HepG2 (cell line): ENCODE data around the gene NCOA5. TPM values are rescaled to one million over a fixed set of nuclear protein-coding genes. Genes with fewer than 3 reads are reported as not detected.
A peak's percentile ranks its signal among the peaks of the same experiment; 100 is the strongest.

Source experiments
- ATAC-seq: fragments of 200-7000 bp; cut with Tn5 transposase; 3 replicates; pipeline ENCODE4 v1.9.1; 2020; ENCODE audit warnings: mild to moderate bottlenecking, moderate library complexity
- BruUV-seq: library from RNA; stranded (reverse); fragments of 400-500 nt; replicated peaks from 2 replicates; lab custom pipeline; 2021; lab: Mats Ljungman, UMichigan
- CTCF ChIA-PET: fragments of 300-600 bp; formaldehyde crosslinking; extraction: SDS; loops from one replicate; lab custom pipeline; 2021; ENCODE audit warnings: low total read pairs, inconsistent platforms, low intra/inter-chr PET ratio; lab: Yijun Ruan, JAX
- POLR2A ChIA-PET: fragments of 350-600 bp; sonication (Branson Sonifier 250); formaldehyde crosslinking; loops from one replicate; lab custom pipeline; 2020; ENCODE audit warnings: antibody characterized with exemption, inconsistent platforms; lab: Yijun Ruan, JAX
- DNase-seq: peaks from one replicate; pipeline ENCODE4 v3.0.0-alpha.2; 2015; ENCODE audit warnings: low spot score
- FAIRE-seq: peaks from 3 replicates; lab custom pipeline; 2011; peaks lifted over from hg19 to GRCh38; lab: Jason Lieb, UNC
- H2AFZ ChIP-seq: one replicate; pipeline ENCODE4 v1.6.1; 2011; ENCODE audit warnings: low read length, inconsistent platforms
- H3K27ac ChIP-seq: fragments of 300-600 bp; 3 replicates; pipeline ENCODE4 v1.8.0; 2011; ENCODE audit warnings: mixed run types, mild to moderate bottlenecking, mixed read lengths, low read length, inconsistent platforms; ENCODE audit not compliant: insufficient read depth; ENCODE audit errors: extremely low read length
- H3K27me3 ChIP-seq, 2 experiments: fragments of 200-600 bp in 1 of 2; 2 replicates in 1 of 2; 3 replicates in 1 of 2; pipeline versions ENCODE4 v1.6.0 to v1.8.0; 2011; ENCODE audit warnings: low read length in 2 of 2, mild to moderate bottlenecking in 2 of 2, moderate library complexity in 2 of 2, inconsistent platforms in 1 of 2; ENCODE audit not compliant: insufficient read depth in 2 of 2, control insufficient read depth in 1 of 2
- H3K36me3 ChIP-seq, 2 experiments: fragments of 200-600 bp in 1 of 2; replicated peaks in 1 of 2; 2 replicates in 1 of 2; 3 replicates in 1 of 2; pipeline versions ENCODE4 v1.5.1 to v1.8.0; 2011; ENCODE audit warnings: low read length in 2 of 2, inconsistent platforms in 1 of 2; ENCODE audit not compliant: insufficient read depth in 2 of 2, control insufficient read depth in 1 of 2
- H3K4me1 ChIP-seq: 2 replicates; pipeline ENCODE4 v1.5.1; 2012; ENCODE audit warnings: low read length, inconsistent platforms; ENCODE audit not compliant: insufficient read depth
- H3K4me2 ChIP-seq: 2 replicates; pipeline ENCODE4 v1.6.0; 2011; ENCODE audit warnings: low read depth, low read length, inconsistent platforms
- H3K4me3 ChIP-seq, 3 experiments: fragments of 200-600 bp in 1 of 3; sonication (generic), shearing (Covaris generic) in 1 of 3; replicated peaks in 1 of 3; 2 replicates each; pipeline ENCODE4 v1.5.1; 2011 to 2016; ENCODE audit warnings: low read length in 3 of 3, inconsistent platforms in 2 of 3, low read depth in 2 of 3, mild to moderate bottlenecking in 2 of 3, control low read depth in 1 of 3, mixed read lengths in 1 of 3; ENCODE audit not compliant: insufficient read depth in 1 of 3
- H3K79me2 ChIP-seq: one replicate; pipeline ENCODE4 v1.6.1; 2011; ENCODE audit warnings: low read length, inconsistent platforms; ENCODE audit not compliant: insufficient read depth
- H3K9ac ChIP-seq: 2 replicates; pipeline ENCODE4 v1.6.0; 2011; ENCODE audit warnings: mild to moderate bottlenecking, low read depth, low read length, inconsistent platforms; ENCODE audit not compliant: insufficient read depth
- H3K9me3 ChIP-seq: 2 replicates; pipeline ENCODE4 v1.5.1; 2012; ENCODE audit warnings: mild to moderate bottlenecking, low read length
- H4K20me1 ChIP-seq: 2 replicates; pipeline ENCODE4 v1.6.0; 2011; ENCODE audit warnings: inconsistent platforms, mild to moderate bottlenecking, low read length, moderate library complexity; ENCODE audit not compliant: insufficient read depth
- CC2D1A ChIP-seq: sonication (generic); formaldehyde crosslinking; IDR thresholded peaks from 2 replicates; pipeline ENCODE4 v1.8.1; 2023; ENCODE audit warnings: mild to moderate bottlenecking, missing genetic modification reagents
- POLR2AphosphoS2 ChIP-seq: IDR thresholded peaks from 2 replicates; pipeline ENCODE4 v1.6.1; 2011; ENCODE audit warnings: low read depth, low read length, improper control_type of control experiment
- POLR2G ChIP-seq: fragments of 200-400 bp; formaldehyde crosslinking; IDR thresholded peaks from 2 replicates; pipeline ENCODE4 v1.6.1; 2018; ENCODE audit warnings: mild to moderate bottlenecking, low read depth, low read length, moderate library complexity
- RBM22 ChIP-seq: fragments of 200-400 bp; formaldehyde crosslinking; optimal IDR thresholded peaks from 2 replicates; pipeline ENCODE3; 2017; ENCODE audit warnings: mild to moderate bottlenecking, low read length, moderate library complexity
- THAP11 ChIP-seq: IDR thresholded peaks from 2 replicates; pipeline ENCODE4 v1.6.1; 2016; ENCODE audit warnings: missing biosample characterization, missing genetic modification reagents
- ZEB1 ChIP-seq: IDR thresholded peaks from 2 replicates; pipeline ENCODE4 v1.6.1; 2012; ENCODE audit warnings: mild to moderate bottlenecking, low read depth, inconsistent platforms; ENCODE audit not compliant: insufficient replicate concordance
- ZNF567 ChIP-seq: sonication (generic); formaldehyde crosslinking; IDR thresholded peaks from 2 replicates; pipeline ENCODE4 v1.8.1; 2023; ENCODE audit warnings: mild to moderate bottlenecking, missing genetic modification reagents, borderline replicate concordance
- WGBS: methylation state at CpG from one replicate; pipeline ENCODE4 v1.1.6; 2017; ENCODE audit warnings: low lambda C conversion rate; 5-methylcytosine and 5-hydroxymethylcytosine counted together
- in situ Hi-C: cut with HindIII; loops from 2 replicates; pipeline ENCODE4 v1.10.0; 2017; ENCODE audit warnings: low pct_unique_long_range_greater_than_20kb; ENCODE audit not compliant: extremely low pct_ligation_motif_present
- intact Hi-C: fragments of 100-400 bp; cut with micrococcal nuclease; formaldehyde crosslinking; loops from one replicate; pipeline ENCODE4 v1.10.0; 2022; ENCODE audit not compliant: unreplicated experiment
- polyA plus RNA-seq, 8 experiments: library from polyadenylated mRNA; depleted of rRNA in 3 of 8; stranded (reverse) in 7 of 8; unstranded in 1 of 8; fragments of >200 nt; fragmentation: Illumina TruSeq in 4 of 8; extraction: Trizol in 4 of 8; gene quantifications; 2 replicates each; pipeline versions ENCODE4 v1.2.1 to v1.2.3, GENCODE V29; 2011 to 2016; ENCODE audit warnings: low read depth in 4 of 8, missing spikeins in 1 of 8, mixed read lengths in 1 of 8; ENCODE audit not compliant: insufficient read depth in 1 of 8
- total RNA-seq, 5 experiments: library from RNA; depleted of rRNA; stranded (reverse); fragments of >200 nt; fragmentation: Illumina TruSeq; extraction: Trizol; gene quantifications; 2 replicates each; pipeline ENCODE4 v1.2.3, GENCODE V29; 2016; ENCODE audit warnings: low read depth in 1 of 5
- TF ChIP-seq, protein P1 (sequence below): sonication (generic); formaldehyde crosslinking; IDR thresholded peaks from 2 replicates; pipeline ENCODE4 v1.9.0; 2021; ENCODE audit warnings: missing genetic modification reagents, borderline replicate concordance
- TF ChIP-seq, protein P2 (sequence below): sonication (generic); formaldehyde crosslinking; IDR thresholded peaks from 2 replicates; pipeline ENCODE4 v1.4.0; 2020; ENCODE audit warnings: missing genetic modification reagents

Gene NCOA5
- total and polyA plus RNA-seq, 2 of the 13 experiments (the other 11 are each of a cell fraction or from before 2014, with no cell fraction given): 16.5 to 28.4 TPM

DNA sequence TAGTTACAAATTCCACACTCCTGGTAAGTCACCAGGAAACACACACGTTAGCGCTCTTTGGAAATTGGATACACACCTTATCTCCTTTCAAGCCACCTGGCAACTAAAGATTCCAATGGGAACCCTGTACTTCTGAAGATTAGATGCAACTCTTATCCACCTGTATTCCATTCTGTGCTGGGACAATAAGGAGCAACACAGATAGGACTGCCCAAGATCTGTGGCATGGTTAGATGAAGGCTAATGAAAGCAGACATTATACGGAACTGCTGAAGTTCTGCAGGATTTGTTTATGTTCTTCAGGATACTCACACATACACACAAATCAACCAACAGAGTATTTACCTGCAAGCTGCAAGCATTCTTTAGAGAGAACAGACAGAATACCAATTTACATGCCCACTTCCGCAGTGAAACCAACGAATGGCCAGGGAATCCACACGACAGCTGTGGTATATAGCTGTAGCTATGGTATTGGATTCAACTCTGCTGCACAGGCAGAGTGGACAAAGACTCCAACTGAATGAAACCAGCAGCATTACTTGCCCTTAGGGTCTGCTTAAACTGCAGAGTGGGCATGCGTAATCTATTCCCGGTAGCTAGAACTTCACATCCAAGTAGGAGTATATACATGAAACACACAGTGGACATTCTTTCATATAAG, 12.0 kb downstream of the NCOA5 start:
- Histone ChIP-seq H4K20me1 (peaks cover 21% of the 10 kb centered on the region), H3K79me2 (peaks cover 52% of the 10 kb centered on the region), H3K4me2 (no peak overlapping the region), H3K27me3 (no peaks in the 10 kb centered on the region), H2AFZ (no peak overlapping the region), H3K4me3 (no peak overlapping the region), H3K9me3 (no peaks in the 10 kb centered on the region), H3K36me3 (peaks cover 14 to 54% of the 10 kb centered on the region in 2 experiments), H3K9ac (no peak overlapping the region), H3K4me1 (no peaks in the 10 kb centered on the region), H3K27ac (no peak overlapping the region)
- TF ChIP-seq POLR2G: 0 out of 2 replicates have a peak, but pooled peaks have one; percentile 0
- TF ChIP-seq POLR2AphosphoS2: peak; percentile 92
- TF ChIP-seq, protein P1, sequence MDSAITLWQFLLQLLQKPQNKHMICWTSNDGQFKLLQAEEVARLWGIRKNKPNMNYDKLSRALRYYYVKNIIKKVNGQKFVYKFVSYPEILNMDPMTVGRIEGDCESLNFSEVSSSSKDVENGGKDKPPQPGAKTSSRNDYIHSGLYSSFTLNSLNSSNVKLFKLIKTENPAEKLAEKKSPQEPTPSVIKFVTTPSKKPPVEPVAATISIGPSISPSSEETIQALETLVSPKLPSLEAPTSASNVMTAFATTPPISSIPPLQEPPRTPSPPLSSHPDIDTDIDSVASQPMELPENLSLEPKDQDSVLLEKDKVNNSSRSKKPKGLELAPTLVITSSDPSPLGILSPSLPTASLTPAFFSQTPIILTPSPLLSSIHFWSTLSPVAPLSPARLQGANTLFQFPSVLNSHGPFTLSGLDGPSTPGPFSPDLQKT (CRISPR knock-in tag): no peak
- peak; percentile 28 for TF ChIP-seq RBM22
- TF ChIP-seq THAP11 (CRISPR knock-in tag): no peak
- no peak for TF ChIP-seq ZEB1
- FAIRE-seq (no peak), ATAC-seq (no peak), DNase-seq (no peak)
- WGBS: 95% methylated on average over 8 of the region's 8 CpGs
- no TSS peak for BruUV-seq
- intact Hi-C loops (no loop called here), in situ Hi-C loops (no loop called here)
- ChIA-PET CTCF (no interaction called here), POLR2A (no interaction called here)

DNA sequence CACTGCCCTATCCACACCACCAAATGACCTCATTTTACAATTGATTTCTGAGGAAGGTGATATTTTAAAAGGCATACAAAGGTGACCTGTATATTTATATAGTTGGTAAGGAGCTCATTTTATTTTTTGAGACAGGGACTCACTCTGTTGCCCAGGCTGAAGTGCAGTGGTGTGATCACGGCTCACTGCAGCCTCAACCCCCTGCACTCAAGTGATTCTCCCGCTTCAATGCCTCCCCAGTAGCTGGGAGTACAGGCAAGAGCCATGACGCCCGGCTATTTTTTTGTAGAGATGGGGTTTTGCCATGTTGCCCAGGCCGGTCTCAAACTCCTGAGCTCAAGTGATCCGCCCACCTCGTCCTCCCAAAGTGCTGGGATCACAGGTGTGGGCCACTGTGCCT, 13.0 kb downstream of the NCOA5 start:
- peaks cover 11% of the 10 kb centered on the region; the same call in 1 of the 2 replicates for H4K20me1 ChIP-seq
- ATAC-seq: no peak
- H3K27me3 ChIP-seq: no peaks in the 10 kb centered on the region
- no peaks in the 10 kb centered on the region for H3K9me3 ChIP-seq
- intact Hi-C loops: no loop called here
- no peak overlapping the region for H3K9ac ChIP-seq
- ChIA-PET POLR2A (interaction anchor here (1.1 kb wide), 1 partner anchor 12 kb away, joined by 4 read pairs; no protein-coding TSS in a partner anchor), CTCF (no interaction called here)
- no peaks in the 10 kb centered on the region for H3K4me1 ChIP-seq
- peaks cover 42% of the 10 kb centered on the region for H3K79me2 ChIP-seq
- H3K4me3 ChIP-seq: no peak overlapping the region
- no TSS peak for BruUV-seq
- H3K27ac ChIP-seq: no peak overlapping the region
- peaks cover 14 to 54% of the 10 kb centered on the region in 2 experiments for H3K36me3 ChIP-seq
- no peak overlapping the region for H2AFZ ChIP-seq
- DNase-seq: no peak
- no peak for FAIRE-seq
- in situ Hi-C loops: no loop called here
- WGBS: 88% methylated on average over 7 of the region's 7 CpGs
- no peak overlapping the region for H3K4me2 ChIP-seq
- TF ChIP-seq, protein P2, sequence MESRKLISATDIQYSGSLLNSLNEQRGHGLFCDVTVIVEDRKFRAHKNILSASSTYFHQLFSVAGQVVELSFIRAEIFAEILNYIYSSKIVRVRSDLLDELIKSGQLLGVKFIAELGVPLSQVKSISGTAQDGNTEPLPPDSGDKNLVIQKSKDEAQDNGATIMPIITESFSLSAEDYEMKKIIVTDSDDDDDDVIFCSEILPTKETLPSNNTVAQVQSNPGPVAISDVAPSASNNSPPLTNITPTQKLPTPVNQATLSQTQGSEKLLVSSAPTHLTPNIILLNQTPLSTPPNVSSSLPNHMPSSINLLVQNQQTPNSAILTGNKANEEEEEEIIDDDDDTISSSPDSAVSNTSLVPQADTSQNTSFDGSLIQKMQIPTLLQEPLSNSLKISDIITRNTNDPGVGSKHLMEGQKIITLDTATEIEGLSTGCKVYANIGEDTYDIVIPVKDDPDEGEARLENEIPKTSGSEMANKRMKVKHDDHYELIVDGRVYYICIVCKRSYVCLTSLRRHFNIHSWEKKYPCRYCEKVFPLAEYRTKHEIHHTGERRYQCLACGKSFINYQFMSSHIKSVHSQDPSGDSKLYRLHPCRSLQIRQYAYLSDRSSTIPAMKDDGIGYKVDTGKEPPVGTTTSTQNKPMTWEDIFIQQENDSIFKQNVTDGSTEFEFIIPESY (CRISPR knock-in tag): no peak
- no peak for TF ChIP-seq ZNF567 (CRISPR knock-in tag)
- peak; percentile 7 for TF ChIP-seq POLR2AphosphoS2
- TF ChIP-seq CC2D1A: no peak
